DOHH2 (cell line): ENCODE results near the gene AGO4.

Experiments
- CTCF ChIP-seq: fragments of 200-600 bp; sonication (generic); IDR thresholded peaks from one replicate; pipeline ENCODE4 v1.5.1; 2014; ENCODE audit warnings: antibody characterized with exemption, mild to moderate bottlenecking, low read depth, low read length; ENCODE audit not compliant: poor library complexity, severe bottlenecking
- EZH2phosphoT487 ChIP-seq: fragments of 200-600 bp; sonication (generic); IDR thresholded peaks from 2 replicates; pipeline ENCODE4 v1.6.1; 2017; ENCODE audit warnings: borderline replicate concordance, mild to moderate bottlenecking, antibody characterized with exemption, low read length, moderate library complexity, mixed read lengths

GRCh38 chr1:35809114-35810095 is 1.6 kb downstream of the AGO4 start:
- no peak for TF ChIP-seq CTCF
- no peak for TF ChIP-seq EZH2phosphoT487
